WI38 (cell line): ENCODE results near the gene EEPD1.
A peak's percentile ranks its signal among the peaks of the same experiment; 100 is the strongest.

Experiments
- H3K4me3 ChIP-seq: 2 replicates; pipeline ENCODE4 v1.5.1; 2011; ENCODE audit warnings: low read depth, mild to moderate bottlenecking, control low read depth, low read length
- CTCF ChIP-seq: IDR thresholded peaks from 2 replicates; pipeline ENCODE4 v1.5.1; 2012; ENCODE audit warnings: low read depth, mild to moderate bottlenecking, control low read depth, low read length

The EEPD1 gene

GRCh38 chr7:36203071-36203790, 50.2 kb downstream of the EEPD1 start:
- H3K4me3 ChIP-seq, result no peak overlapping the region
- TF ChIP-seq CTCF, result no peak

GRCh38 chr7:36204044-36204663, 51.1 kb downstream of the EEPD1 start:
- no peak for TF ChIP-seq CTCF
- H3K4me3 ChIP-seq, result no peak overlapping the region

GRCh38 chr7:36204929-36205635, 52.0 kb downstream of the EEPD1 start:
- no peak for TF ChIP-seq CTCF
- no peak overlapping the region for H3K4me3 ChIP-seq

GRCh38 chr7:36205803-36206202, 52.7 kb downstream of the EEPD1 start:
- no peak for TF ChIP-seq CTCF

GRCh38 chr7:36207451-36208291, 54.6 kb downstream of the EEPD1 start:
- TF ChIP-seq CTCF, result 0 out of 2 replicates have a peak, but pooled peaks have one; percentile 12
- no peak overlapping the region for H3K4me3 ChIP-seq

More at GRCh38 chr7:36205803-36206202, 52.7 kb downstream of the EEPD1 start:
- no peak overlapping the region for H3K4me3 ChIP-seq

GRCh38 chr7:36208426-36208825, 55.4 kb downstream of the EEPD1 start:
- no peak for TF ChIP-seq CTCF
- no peak overlapping the region for H3K4me3 ChIP-seq
